Neural cell (in vitro differentiated cells): Measurements from ENCODE around the gene FLT3. TPM values are rescaled to one million over a fixed set of nuclear protein-coding genes. Genes with fewer than 3 reads are reported as not detected.

ENCODE experiments used
- H2AFZ ChIP-seq: fragments of 200-600, 300-800 bp; sonication (generic), shearing (Covaris generic); 2 replicates; pipeline ENCODE4 v1.6.0; 2014; ENCODE audit warnings: low read depth, mild to moderate bottlenecking, antibody characterized with exemption, low read length, moderate library complexity
- H3F3A ChIP-seq: fragments of 200-600 bp; shearing (Covaris generic); 2 replicates; pipeline ENCODE4 v1.6.1; 2016; ENCODE audit warnings: mild to moderate bottlenecking, moderate library complexity, mixed read lengths, antibody characterized with exemption, low read length; ENCODE audit not compliant: insufficient read depth, poor library complexity, severe bottlenecking
- H3K27ac ChIP-seq: fragments of 200-600, 300-800 bp; sonication (generic), shearing (Covaris generic); 2 replicates; pipeline ENCODE4 v1.5.1; 2014; ENCODE audit warnings: mild to moderate bottlenecking, low read length, moderate library complexity
- H3K27me3 ChIP-seq: fragments of 300-800, 200-600 bp; sonication (generic), shearing (Covaris generic); 2 replicates; pipeline ENCODE4 v1.6.0; 2014; ENCODE audit warnings: mild to moderate bottlenecking, low read depth, low read length, moderate library complexity; ENCODE audit not compliant: insufficient read depth
- H3K36me3 ChIP-seq: fragments of 300-800, 200-600 bp; sonication (generic), shearing (Covaris generic); 2 replicates; pipeline ENCODE4 v1.5.1; 2014; ENCODE audit warnings: mild to moderate bottlenecking, antibody characterized with exemption, low read length, moderate library complexity; ENCODE audit not compliant: insufficient read depth
- H3K4me2 ChIP-seq: fragments of 300-800, 200-600 bp; sonication (generic), shearing (Covaris generic); 2 replicates; pipeline ENCODE4 v1.6.0; 2014; ENCODE audit warnings: mild to moderate bottlenecking, low read length
- H3K4me3 ChIP-seq: fragments of 300-800, 200-600 bp; sonication (generic), shearing (Covaris generic); 2 replicates; pipeline ENCODE4 v1.5.1; 2014; ENCODE audit warnings: mild to moderate bottlenecking, low read length, moderate library complexity
- H3K79me2 ChIP-seq: fragments of 200-600 bp; shearing (Covaris generic); replicated peaks from 2 replicates; pipeline ENCODE4 v1.6.0; 2014; ENCODE audit warnings: mild to moderate bottlenecking, low read length, moderate library complexity; ENCODE audit not compliant: insufficient read depth
- H3K9ac ChIP-seq: fragments of 300-800, 200-600 bp; sonication (generic), shearing (Covaris generic); 2 replicates; pipeline ENCODE4 v1.6.1; 2016; ENCODE audit warnings: mild to moderate bottlenecking, low read length, mixed read lengths
- H3K9me2 ChIP-seq: fragments of 200-600 bp; shearing (Covaris generic); 2 replicates; pipeline ENCODE4 v1.6.1; 2016; ENCODE audit warnings: mild to moderate bottlenecking, low read length, mixed read lengths; ENCODE audit not compliant: insufficient read depth
- H3K9me3 ChIP-seq: fragments of 200-600, 300-800 bp; sonication (generic), shearing (Covaris generic); 2 replicates; pipeline ENCODE4 v1.6.1; 2016; ENCODE audit warnings: mild to moderate bottlenecking, mixed run types, low read length, moderate library complexity, mixed read lengths
- H4K20me1 ChIP-seq: fragments of 200-600 bp; shearing (Covaris generic); 2 replicates; pipeline ENCODE4 v1.6.1; 2016; ENCODE audit warnings: mild to moderate bottlenecking, mixed run types; ENCODE audit not compliant: insufficient read depth
- EP300 ChIP-seq: fragments of 450-650 bp; conservative IDR thresholded peaks from 2 replicates; pipeline ENCODE4 v1.6.1; 2014; ENCODE audit warnings: antibody characterized with exemption, mild to moderate bottlenecking, moderate library complexity; ENCODE audit not compliant: poor library complexity, severe bottlenecking
- EZH2 ChIP-seq: fragments of 200-600, 300-800 bp; shearing (Covaris generic), sonication (generic); IDR thresholded peaks from 2 replicates; pipeline ENCODE4 v1.6.1; 2014; ENCODE audit warnings: antibody characterized with exemption, low read length, borderline replicate concordance, mild to moderate bottlenecking; ENCODE audit not compliant: insufficient read depth, poor library complexity, severe bottlenecking
- MXI1 ChIP-seq: fragments of 450-650 bp; conservative IDR thresholded peaks from 2 replicates; pipeline ENCODE4 v1.6.1; 2014; ENCODE audit warnings: antibody characterized with exemption, mild to moderate bottlenecking; ENCODE audit not compliant: poor library complexity, severe bottlenecking
- POLR2AphosphoS5 ChIP-seq: IDR thresholded peaks from 2 replicates; pipeline ENCODE4 v1.6.1; 2012
- RAD21 ChIP-seq: fragments of 450-650 bp; conservative IDR thresholded peaks from 2 replicates; pipeline ENCODE4 v1.6.1; 2014; ENCODE audit warnings: antibody characterized with exemption, mild to moderate bottlenecking, moderate library complexity
- SMC3 ChIP-seq: fragments of 450-650 bp; conservative IDR thresholded peaks from 2 replicates; pipeline ENCODE4 v1.6.1; 2014; ENCODE audit warnings: antibody characterized with exemption, mild to moderate bottlenecking, moderate library complexity; ENCODE audit not compliant: poor library complexity
- TAF1 ChIP-seq: IDR thresholded peaks from 2 replicates; pipeline ENCODE4 v1.6.1; 2012; ENCODE audit warnings: low read depth
- polyA plus RNA-seq: library from polyadenylated mRNA; depleted of rRNA; stranded (reverse); fragments of >200 nt; gene quantifications from 2 replicates; pipeline ENCODE4 v1.2.3, GENCODE V29; 2014
- TF ChIP-seq, protein P1 (sequence below): IDR thresholded peaks from 2 replicates; pipeline ENCODE4 v1.6.1; 2012; ENCODE audit warnings: borderline replicate concordance
- TF ChIP-seq, protein P2 (sequence below): fragments of 450-650 bp; IDR thresholded peaks from 2 replicates; pipeline ENCODE4 v1.5.1; 2014; ENCODE audit warnings: antibody characterized with exemption, mild to moderate bottlenecking, moderate library complexity; ENCODE audit not compliant: poor library complexity, severe bottlenecking

FLT3 gene
- polyA plus RNA-seq, 1 donor from 2014 or later, result 0.41 TPM

DNA sequence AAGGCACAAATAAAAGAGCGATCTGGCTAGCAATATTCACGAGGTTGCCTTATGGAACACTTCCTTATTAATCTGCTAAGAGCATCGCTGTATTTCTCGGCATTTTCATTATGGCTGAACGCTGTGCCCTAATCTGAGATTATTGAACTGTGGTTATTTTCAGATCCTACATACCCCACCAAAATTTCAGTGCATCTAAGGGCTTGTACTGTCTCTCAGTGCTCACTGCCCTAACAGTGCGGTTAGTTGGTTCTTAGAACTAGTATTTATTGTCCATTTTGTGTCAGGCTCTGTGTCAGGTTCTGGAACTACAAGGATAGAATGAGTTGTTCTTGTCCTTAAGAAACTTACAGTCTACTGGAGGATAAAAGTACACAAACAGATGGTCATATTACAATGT, 51.6 kb downstream of the FLT3 start:
- Histone ChIP-seq H3K4me3 (no peak overlapping the region), H3K4me2 (no peak overlapping the region), H3K9me3 (no peaks in the 10 kb centered on the region), H3K27ac (no peak overlapping the region), H2AFZ (no peak overlapping the region), H3K36me3 (no peaks in the 10 kb centered on the region), H3K79me2 (no peaks in the 10 kb centered on the region), H4K20me1 (no peaks in the 10 kb centered on the region), H3F3A (no peaks in the 10 kb centered on the region), H3K9me2 (no peaks in the 10 kb centered on the region), H3K9ac (no peak overlapping the region), H3K27me3 (no peaks in the 10 kb centered on the region)
- TF ChIP-seq, protein P1, sequence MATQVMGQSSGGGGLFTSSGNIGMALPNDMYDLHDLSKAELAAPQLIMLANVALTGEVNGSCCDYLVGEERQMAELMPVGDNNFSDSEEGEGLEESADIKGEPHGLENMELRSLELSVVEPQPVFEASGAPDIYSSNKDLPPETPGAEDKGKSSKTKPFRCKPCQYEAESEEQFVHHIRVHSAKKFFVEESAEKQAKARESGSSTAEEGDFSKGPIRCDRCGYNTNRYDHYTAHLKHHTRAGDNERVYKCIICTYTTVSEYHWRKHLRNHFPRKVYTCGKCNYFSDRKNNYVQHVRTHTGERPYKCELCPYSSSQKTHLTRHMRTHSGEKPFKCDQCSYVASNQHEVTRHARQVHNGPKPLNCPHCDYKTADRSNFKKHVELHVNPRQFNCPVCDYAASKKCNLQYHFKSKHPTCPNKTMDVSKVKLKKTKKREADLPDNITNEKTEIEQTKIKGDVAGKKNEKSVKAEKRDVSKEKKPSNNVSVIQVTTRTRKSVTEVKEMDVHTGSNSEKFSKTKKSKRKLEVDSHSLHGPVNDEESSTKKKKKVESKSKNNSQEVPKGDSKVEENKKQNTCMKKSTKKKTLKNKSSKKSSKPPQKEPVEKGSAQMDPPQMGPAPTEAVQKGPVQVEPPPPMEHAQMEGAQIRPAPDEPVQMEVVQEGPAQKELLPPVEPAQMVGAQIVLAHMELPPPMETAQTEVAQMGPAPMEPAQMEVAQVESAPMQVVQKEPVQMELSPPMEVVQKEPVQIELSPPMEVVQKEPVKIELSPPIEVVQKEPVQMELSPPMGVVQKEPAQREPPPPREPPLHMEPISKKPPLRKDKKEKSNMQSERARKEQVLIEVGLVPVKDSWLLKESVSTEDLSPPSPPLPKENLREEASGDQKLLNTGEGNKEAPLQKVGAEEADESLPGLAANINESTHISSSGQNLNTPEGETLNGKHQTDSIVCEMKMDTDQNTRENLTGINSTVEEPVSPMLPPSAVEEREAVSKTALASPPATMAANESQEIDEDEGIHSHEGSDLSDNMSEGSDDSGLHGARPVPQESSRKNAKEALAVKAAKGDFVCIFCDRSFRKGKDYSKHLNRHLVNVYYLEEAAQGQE, result no peak
- TF ChIP-seq POLR2AphosphoS5, result no peak
- TF ChIP-seq, protein P2, sequence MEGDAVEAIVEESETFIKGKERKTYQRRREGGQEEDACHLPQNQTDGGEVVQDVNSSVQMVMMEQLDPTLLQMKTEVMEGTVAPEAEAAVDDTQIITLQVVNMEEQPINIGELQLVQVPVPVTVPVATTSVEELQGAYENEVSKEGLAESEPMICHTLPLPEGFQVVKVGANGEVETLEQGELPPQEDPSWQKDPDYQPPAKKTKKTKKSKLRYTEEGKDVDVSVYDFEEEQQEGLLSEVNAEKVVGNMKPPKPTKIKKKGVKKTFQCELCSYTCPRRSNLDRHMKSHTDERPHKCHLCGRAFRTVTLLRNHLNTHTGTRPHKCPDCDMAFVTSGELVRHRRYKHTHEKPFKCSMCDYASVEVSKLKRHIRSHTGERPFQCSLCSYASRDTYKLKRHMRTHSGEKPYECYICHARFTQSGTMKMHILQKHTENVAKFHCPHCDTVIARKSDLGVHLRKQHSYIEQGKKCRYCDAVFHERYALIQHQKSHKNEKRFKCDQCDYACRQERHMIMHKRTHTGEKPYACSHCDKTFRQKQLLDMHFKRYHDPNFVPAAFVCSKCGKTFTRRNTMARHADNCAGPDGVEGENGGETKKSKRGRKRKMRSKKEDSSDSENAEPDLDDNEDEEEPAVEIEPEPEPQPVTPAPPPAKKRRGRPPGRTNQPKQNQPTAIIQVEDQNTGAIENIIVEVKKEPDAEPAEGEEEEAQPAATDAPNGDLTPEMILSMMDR, result no peak

GRCh38 chr13:28047757-28048388, 52.5 kb downstream of the FLT3 start:
- no peak overlapping the region for H3K4me3 ChIP-seq
- H3K9me2 ChIP-seq, result no peaks in the 10 kb centered on the region
- no peaks in the 10 kb centered on the region for H3K36me3 ChIP-seq
- no peaks in the 10 kb centered on the region for H3K27me3 ChIP-seq
- H3K9me3 ChIP-seq, result no peaks in the 10 kb centered on the region
- H3K9ac ChIP-seq, result no peak overlapping the region
- TF ChIP-seq EZH2 (no peak), EP300 (no peak), TAF1 (no peak), POLR2AphosphoS5 (no peak), SMC3 (no peak), MXI1 (no peak), RAD21 (no peak)
- TF ChIP-seq, protein P1, result no peak
- TF ChIP-seq, protein P2, result no peak
- no peaks in the 10 kb centered on the region for H3F3A ChIP-seq
- H4K20me1 ChIP-seq, result no peaks in the 10 kb centered on the region
- H3K4me2 ChIP-seq, result no peak overlapping the region
- H2AFZ ChIP-seq, result no peak overlapping the region
- H3K27ac ChIP-seq, result no peak overlapping the region
- no peaks in the 10 kb centered on the region for H3K79me2 ChIP-seq
